Heart left ventricle (tissue), 13 donors: ENCODE measurements around the gene MEIOC.

Experiments used
- POLR2A ChIP-seq, 2 donors: fragments of 450-650 bp; IDR thresholded peaks; one replicate each; pipeline ENCODE4 v1.6.1; 2017; ENCODE audit warnings: antibody characterized with exemption in 2 of 2, mild to moderate bottlenecking in 2 of 2, moderate library complexity in 2 of 2
- TF ChIP-seq, protein P1 (sequence below), 12 donors: fragments of 200-600 bp; sonication (generic) in 4 of 12; IDR thresholded peaks; one replicate each; pipeline versions ENCODE4 v1.5.0 to v1.8.0; 2018 to 2022; ENCODE audit warnings: antibody characterized with exemption in 12 of 12, mild to moderate bottlenecking in 5 of 12
- donor health status: ischemic (EF 13 %, LVEDD 7.1; RV severe dilation, severe dysfunction).
- donor health status: DM: no; HTN: yes; CAD: no.
- donor health status: DM: no; HTN: no; CAD: no.
- donor health status: ischemic (EF 25% LVEDD 6.9; RV normal size, moderate dysfunction).
- donor health status: ischemic (EF 25% LVEDD 5.7; RV mildly dilated, moderate dysfunction).
- donor health status: ischemic (EF 35%, LVEDD 5.7; RV mildly dilated, moderate dysfunction).
- donor health status: nonischemic (EF 11% LVEDD 7.7; RV severe dilation, severe dysfunction).
- donor health status: DM: yes; HTN: yes; CAD: no.
- donor health status: PGD.
- donor health status: ischemic (EF 29% LVEDD 5.4; RV normal size, mild dysfunction).
- donor health status: nonischemic (EF 23%, LVEDD 6.1; RV moderate dilation, normal function).

DNA sequence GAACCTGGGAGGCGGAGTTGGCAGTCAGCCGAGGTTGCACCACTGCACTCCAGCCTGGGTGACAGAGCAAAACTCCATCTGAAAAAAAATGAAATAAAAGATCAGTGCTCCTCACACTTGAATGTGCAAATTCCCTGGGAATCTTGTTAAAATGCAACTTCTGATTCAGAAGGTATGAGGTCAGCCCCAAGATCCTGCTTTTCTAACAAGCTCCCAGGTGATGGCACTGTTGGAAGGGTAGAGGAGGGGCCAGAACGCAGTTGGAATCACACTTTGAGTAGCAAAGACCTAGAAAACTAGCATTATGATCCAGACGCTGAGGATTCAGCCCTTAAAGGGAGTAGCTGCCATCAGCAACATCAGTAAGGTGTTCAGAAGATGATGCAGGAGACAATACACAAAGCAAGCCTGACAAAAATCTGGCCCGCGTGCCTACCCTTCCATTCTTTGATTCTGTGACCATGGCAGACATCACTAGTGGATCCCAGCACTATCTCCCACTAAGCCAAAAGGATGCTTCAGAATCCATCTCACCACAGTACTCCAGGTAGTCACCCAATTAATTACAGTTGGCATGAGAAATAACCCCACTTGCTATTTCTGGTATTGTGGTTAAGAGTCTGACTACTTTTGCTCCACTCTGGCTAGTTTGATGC lies 33.1 kb upstream of the MEIOC start:
- TF ChIP-seq POLR2A (IDR thresholded peaks at IDR 0.05), result no peak
- TF ChIP-seq, protein P1, sequence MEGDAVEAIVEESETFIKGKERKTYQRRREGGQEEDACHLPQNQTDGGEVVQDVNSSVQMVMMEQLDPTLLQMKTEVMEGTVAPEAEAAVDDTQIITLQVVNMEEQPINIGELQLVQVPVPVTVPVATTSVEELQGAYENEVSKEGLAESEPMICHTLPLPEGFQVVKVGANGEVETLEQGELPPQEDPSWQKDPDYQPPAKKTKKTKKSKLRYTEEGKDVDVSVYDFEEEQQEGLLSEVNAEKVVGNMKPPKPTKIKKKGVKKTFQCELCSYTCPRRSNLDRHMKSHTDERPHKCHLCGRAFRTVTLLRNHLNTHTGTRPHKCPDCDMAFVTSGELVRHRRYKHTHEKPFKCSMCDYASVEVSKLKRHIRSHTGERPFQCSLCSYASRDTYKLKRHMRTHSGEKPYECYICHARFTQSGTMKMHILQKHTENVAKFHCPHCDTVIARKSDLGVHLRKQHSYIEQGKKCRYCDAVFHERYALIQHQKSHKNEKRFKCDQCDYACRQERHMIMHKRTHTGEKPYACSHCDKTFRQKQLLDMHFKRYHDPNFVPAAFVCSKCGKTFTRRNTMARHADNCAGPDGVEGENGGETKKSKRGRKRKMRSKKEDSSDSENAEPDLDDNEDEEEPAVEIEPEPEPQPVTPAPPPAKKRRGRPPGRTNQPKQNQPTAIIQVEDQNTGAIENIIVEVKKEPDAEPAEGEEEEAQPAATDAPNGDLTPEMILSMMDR (IDR thresholded peaks at IDR 0.05), result no peak
